Activated CD8-positive, alpha-beta T cell treated with anti-CD3 and anti-CD28 coated beads for 36 hours (primary cell): ENCODE measurements around the gene TTLL5. TPM values are rescaled to one million over a fixed set of nuclear protein-coding genes. Genes with fewer than 3 reads are reported as not detected.

Experiments
- ATAC-seq: fragments of 200-7000 bp; cut with Tn5 transposase; one replicate; pipeline ENCODE4 v1.10.0; 2021; ENCODE audit warnings: mild to moderate bottlenecking, moderate library complexity
- CTCF ChIA-PET: fragments of 350-600 bp; sonication (Branson Sonifier 250); formaldehyde crosslinking; loops from one replicate; lab custom pipeline; 2021; ENCODE audit warnings: antibody characterized with exemption; lab: Charles Lee
- POLR2A ChIA-PET: fragments of 350-600 bp; sonication (Branson Sonifier 250); formaldehyde crosslinking; loops from one replicate; lab custom pipeline; 2021; ENCODE audit warnings: antibody characterized with exemption; lab: Charles Lee
- DNase-seq: peaks from one replicate; pipeline ENCODE4 v3.0.0-alpha.2; 2020
- H3K27ac Mint-ChIP-seq: one replicate; pipeline ENCODE4 v1.8.0; 2021; ENCODE audit warnings: mild to moderate bottlenecking, mixed read lengths
- H3K27me3 Mint-ChIP-seq: one replicate; pipeline ENCODE4 v1.8.0; 2021; ENCODE audit warnings: mixed read lengths
- H3K36me3 Mint-ChIP-seq: one replicate; pipeline ENCODE4 v1.8.0; 2021; ENCODE audit warnings: low read depth, mixed read lengths
- H3K4me1 Mint-ChIP-seq: one replicate; pipeline ENCODE4 v1.8.0; 2021; ENCODE audit warnings: low read depth, mixed read lengths
- H3K4me3 Mint-ChIP-seq: one replicate; pipeline ENCODE4 v1.8.0; 2021; ENCODE audit warnings: mild to moderate bottlenecking, moderate library complexity, mixed read lengths
- H3K9me3 Mint-ChIP-seq: one replicate; pipeline ENCODE4 v1.8.0; 2021; ENCODE audit warnings: mixed read lengths
- CTCF ChIP-seq: fragments of 200-600 bp; IDR thresholded peaks from one replicate; pipeline ENCODE4 v1.8.0; 2022; ENCODE audit warnings: antibody characterized with exemption, mild to moderate bottlenecking
- intact Hi-C: fragments of 100-400 bp; cut with micrococcal nuclease; formaldehyde crosslinking; loops from one replicate; pipeline ENCODE4 v1.10.0; 2022
- total RNA-seq, 2 experiments: library from RNA; stranded (reverse); gene quantifications; one replicate each; pipeline ENCODE4 v1.2.3, GENCODE V29; 2021

TTLL5 gene
- total RNA-seq, 2 experiments from 2014 or later = 23.6 to 27.2 TPM

DNA sequence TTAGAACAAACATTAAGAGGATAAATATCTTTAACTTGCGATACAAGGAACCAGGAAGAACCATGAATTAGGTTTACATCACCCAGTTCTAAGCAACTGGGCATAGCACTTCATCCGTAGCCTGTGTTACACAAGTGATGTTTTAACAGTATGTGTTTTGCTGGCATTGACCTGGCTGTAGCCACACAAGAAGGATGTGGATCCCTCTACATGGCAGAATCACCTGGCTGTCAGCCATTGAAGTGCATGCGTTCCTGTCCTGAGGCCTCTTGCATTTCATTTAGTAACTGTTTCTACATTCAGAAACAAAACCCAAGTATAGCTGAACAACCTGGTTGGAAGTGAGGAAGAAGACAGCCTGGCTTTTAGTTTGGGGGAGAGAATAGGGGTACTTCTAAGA, 248.6 kb downstream of the TTLL5 start:
- POLR2A ChIA-PET = no interaction called here
- Mint-ChIP-seq H3K4me3 (no peak overlapping the region), H3K27me3 (no peaks in the 10 kb centered on the region), H3K9me3 (no peaks in the 10 kb centered on the region), H3K27ac (no peak overlapping the region), H3K36me3 (no peaks in the 10 kb centered on the region), H3K4me1 (no peaks in the 10 kb centered on the region)
- DNase-seq (no peak), ATAC-seq (no peak)
- intact Hi-C loops = loop anchor here (5.0 kb wide), 1 partner anchor 73 kb away; the partner anchor contains the start of gene TGFB3
- TF ChIP-seq CTCF = no peak
- CTCF ChIA-PET = no interaction called here

GRCh38 chr14:75910048-75910447, 249.0 kb downstream of the TTLL5 start:
- no peak overlapping the region for H3K4me3 Mint-ChIP-seq
- TF ChIP-seq CTCF = no peak
- no peaks in the 10 kb centered on the region for H3K27me3 Mint-ChIP-seq
- H3K9me3 Mint-ChIP-seq = no peaks in the 10 kb centered on the region
- DNase-seq = no peak
- ChIA-PET CTCF (no interaction called here), POLR2A (no interaction called here)
- no peak overlapping the region for H3K27ac Mint-ChIP-seq
- intact Hi-C loops = no loop called here
- no peak for ATAC-seq
- no peaks in the 10 kb centered on the region for H3K36me3 Mint-ChIP-seq
- H3K4me1 Mint-ChIP-seq = no peaks in the 10 kb centered on the region

GRCh38 chr14:75911883-75912282, 250.8 kb downstream of the TTLL5 start:
- Mint-ChIP-seq H3K36me3 (no peaks in the 10 kb centered on the region), H3K27me3 (no peaks in the 10 kb centered on the region), H3K27ac (no peak overlapping the region), H3K4me3 (no peak overlapping the region), H3K9me3 (no peaks in the 10 kb centered on the region), H3K4me1 (no peaks in the 10 kb centered on the region)
- POLR2A ChIA-PET = no interaction called here
- TF ChIP-seq CTCF = no peak
- DNase-seq (no peak), ATAC-seq (no peak)
- CTCF ChIA-PET = interaction anchor here (0.8 kb wide), 1 partner anchor 67 kb away, joined by 3 read pairs; no protein-coding TSS in a partner anchor
- intact Hi-C loops = no loop called here

- H3K4me1 Mint-ChIP-seq = no peaks in the 10 kb centered on the region
- ChIA-PET POLR2A (no interaction called here), CTCF (interaction anchor here (1.0 kb wide), 1 partner anchor 19 kb away, joined by 3 read pairs; no protein-coding TSS in a partner anchor)
- H3K36me3 Mint-ChIP-seq = no peaks in the 10 kb centered on the region
- no peak for TF ChIP-seq CTCF
- no peak overlapping the region for H3K4me3 Mint-ChIP-seq
- H3K27ac Mint-ChIP-seq = no peak overlapping the region
- H3K9me3 Mint-ChIP-seq = no peaks in the 10 kb centered on the region
- no peak for DNase-seq
- intact Hi-C loops = no loop called here
- no peak for ATAC-seq
- no peaks in the 10 kb centered on the region for H3K27me3 Mint-ChIP-seq
Measured at GRCh38 chr14:75913183-75913582, 252.1 kb downstream of the TTLL5 start.

DNA sequence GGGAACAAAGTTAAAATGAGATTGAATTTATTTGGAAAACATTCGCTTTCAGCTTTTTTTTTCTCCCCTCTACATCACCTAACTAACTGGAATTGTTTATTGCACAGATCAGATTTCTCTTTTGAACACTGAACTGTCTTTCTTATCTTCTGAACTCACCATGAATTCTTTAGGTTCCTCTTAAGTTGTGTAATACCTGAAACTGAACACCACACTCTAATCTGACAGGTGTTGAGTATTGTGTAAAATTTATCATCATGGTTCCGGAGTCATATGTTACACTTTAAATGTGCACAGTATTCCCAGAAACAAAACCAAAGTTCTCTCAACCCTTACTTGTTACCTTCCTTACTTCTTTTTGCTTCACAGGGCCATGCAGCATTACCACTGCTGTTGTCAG, 254.0 kb downstream of the TTLL5 start:
- Mint-ChIP-seq H3K4me3 (no peak overlapping the region), H3K27me3 (no peaks in the 10 kb centered on the region), H3K36me3 (peaks cover 1% of the 10 kb centered on the region), H3K27ac (no peak overlapping the region), H3K4me1 (no peaks in the 10 kb centered on the region), H3K9me3 (peaks cover 2% of the 10 kb centered on the region)
- TF ChIP-seq CTCF = no peak
- no peak for ATAC-seq
- POLR2A ChIA-PET = no interaction called here
- DNase-seq = no peak
- CTCF ChIA-PET = no interaction called here
- intact Hi-C loops = no loop called here
